Adrenal gland (tissue), 12 donors: ENCODE data around the gene ZBTB8B. TPM values are rescaled to one million over a fixed set of nuclear protein-coding genes. Genes with fewer than 3 reads are reported as not detected.
A peak's percentile ranks its signal among the peaks of the same experiment; 100 is the strongest.
"Not testable (repeated sequence)": the region's sequence is repeated elsewhere in the genome, so short reads cannot be mapped to it uniquely, and the experiment has no call there.

Experiments
- DNase-seq, 7 donors: peaks; one replicate each; pipeline ENCODE4 v3.0.0-alpha.2; 2019 to 2020
- H3K27ac ChIP-seq, 5 donors: fragments of 200-600 bp; sonication (generic) in 4 of 5; 1 replicate in 3 of 5; 2 replicates in 2 of 5; pipeline versions ENCODE4 v1.5.1 to v1.8.0; 2016 to 2020; ENCODE audit warnings: mild to moderate bottlenecking in 1 of 5
- H3K27me3 ChIP-seq: fragments of 200-600 bp; 2 replicates; pipeline ENCODE4 v1.8.0; 2021
- H3K36me3 ChIP-seq, 2 donors: fragments of 200-600 bp; replicated peaks in 1 of 2; 1 replicate in 1 of 2; 2 replicates in 1 of 2; pipeline versions ENCODE4 v1.5.1 to v1.8.0; 2018 to 2022
- H3K4me1 ChIP-seq, 2 donors: fragments of 200-600 bp; replicated peaks in 1 of 2; 1 replicate in 1 of 2; 2 replicates in 1 of 2; pipeline versions ENCODE4 v1.5.1 to v1.8.0; 2018 to 2021
- H3K4me3 ChIP-seq, 4 donors: fragments of 200-600 bp; sonication (generic) in 3 of 4; one replicate each; pipeline ENCODE4 v1.5.1; 2016 to 2018
- H3K9me3 ChIP-seq, 3 donors: fragments of 200-600 bp; sonication (generic) in 1 of 3; replicated peaks in 1 of 3; 1 replicate in 2 of 3; 2 replicates in 1 of 3; pipeline versions ENCODE4 v1.5.1 to v1.8.0; 2016 to 2021
- POLR2A ChIP-seq, 2 donors: fragments of 450-650 bp; IDR thresholded peaks; one replicate each; pipeline ENCODE4 v1.6.1; 2017; ENCODE audit warnings: antibody characterized with exemption in 2 of 2, mild to moderate bottlenecking in 2 of 2, moderate library complexity in 1 of 2
- WGBS, 4 donors: extraction: QIAGEN DNeasy Blood & Tissue Kit in 2 of 4; methylation state at CpG; one replicate each; pipeline versions ENCODE4 v1.1.5 to v1.1.7; 2013 to 2017; 5-methylcytosine and 5-hydroxymethylcytosine counted together
- intact Hi-C, 2 donors: fragments of 100-400 bp; cut with DNase I; formaldehyde crosslinking; loops; one replicate each; pipeline versions ENCODE4 v1.14.1 to v1.15.0; 2022 to 2023
- polyA plus RNA-seq, 3 donors: library from polyadenylated mRNA; stranded (reverse); fragments of 200-250 nt in 2 of 3; fragments of 350-450 nt in 1 of 3; fragmentation: Illumina TruSeq in 1 of 3; extraction: RNeasy Lipid Tissue Mini Kit (QIAGEN cat#74804) in 1 of 3; gene quantifications; one replicate each; pipeline ENCODE4 v1.2.3, GENCODE V29; 2013 to 2014
- total RNA-seq, 9 donors: library from RNA; depleted of rRNA in 4 of 9; stranded (reverse); fragments of >200 nt in 4 of 9; fragments of 120-200 nt in 1 of 9; fragmentation: NEBNext Ultra II Directional in 1 of 9; extraction: Animal tissue kit (Norgen Biotek cat#: 25700) in 1 of 9; gene quantifications; one replicate each; pipeline versions ENCODE4 v1.1.0 to v1.2.4, GENCODE V29; 2013 to 2023
- TF ChIP-seq, protein P1 (sequence below), 6 experiments: fragments of 450-650 bp in 4 of 6; fragments of 200-600 bp in 2 of 6; sonication (generic) in 1 of 6; IDR thresholded peaks; 1 replicate in 5 of 6; 2 replicates in 1 of 6; pipeline versions ENCODE4 v1.5.1 to v1.8.0; 2016 to 2021; ENCODE audit warnings: antibody characterized with exemption in 6 of 6, mild to moderate bottlenecking in 2 of 6, moderate library complexity in 1 of 6
- donor health status: healthy with polysubstance abuse.
- donor health status: Bipolar disorder and iron deficiency.
- donor health status: DM: yes; HTN: yes; CAD: no.
- donor health status: DM: no; HTN: no; CAD: no.
- donor health status: DM: no; HTN: no; CAD: no.
- donor health status: DM: yes; HTN: yes; CAD: no.

The ZBTB8B gene
- total and polyA plus RNA-seq, 12 donors = under 0.01 to 0.89 (median 0.09) TPM; not detected in 2

- no peaks in the 10 kb centered on the region for H3K9me3 ChIP-seq
- WGBS, 4 donors = 20 to 30% (median 28%) methylated on average over 13 of the region's 13 CpGs
- no peaks in the 10 kb centered on the region for H3K4me1 ChIP-seq
- H3K4me3 ChIP-seq = peak overlapping the region in 1 of 4 donors; percentile 34
- intact Hi-C loops = no loop called here
- no peaks in the 10 kb centered on the region for H3K36me3 ChIP-seq
- peak in 1 of 7 donors; percentile 5 for DNase-seq
- H3K27me3 ChIP-seq = no peaks in the 10 kb centered on the region
- TF ChIP-seq, protein P1, sequence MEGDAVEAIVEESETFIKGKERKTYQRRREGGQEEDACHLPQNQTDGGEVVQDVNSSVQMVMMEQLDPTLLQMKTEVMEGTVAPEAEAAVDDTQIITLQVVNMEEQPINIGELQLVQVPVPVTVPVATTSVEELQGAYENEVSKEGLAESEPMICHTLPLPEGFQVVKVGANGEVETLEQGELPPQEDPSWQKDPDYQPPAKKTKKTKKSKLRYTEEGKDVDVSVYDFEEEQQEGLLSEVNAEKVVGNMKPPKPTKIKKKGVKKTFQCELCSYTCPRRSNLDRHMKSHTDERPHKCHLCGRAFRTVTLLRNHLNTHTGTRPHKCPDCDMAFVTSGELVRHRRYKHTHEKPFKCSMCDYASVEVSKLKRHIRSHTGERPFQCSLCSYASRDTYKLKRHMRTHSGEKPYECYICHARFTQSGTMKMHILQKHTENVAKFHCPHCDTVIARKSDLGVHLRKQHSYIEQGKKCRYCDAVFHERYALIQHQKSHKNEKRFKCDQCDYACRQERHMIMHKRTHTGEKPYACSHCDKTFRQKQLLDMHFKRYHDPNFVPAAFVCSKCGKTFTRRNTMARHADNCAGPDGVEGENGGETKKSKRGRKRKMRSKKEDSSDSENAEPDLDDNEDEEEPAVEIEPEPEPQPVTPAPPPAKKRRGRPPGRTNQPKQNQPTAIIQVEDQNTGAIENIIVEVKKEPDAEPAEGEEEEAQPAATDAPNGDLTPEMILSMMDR (IDR thresholded peaks at IDR 0.05) = no peak
- no peak for TF ChIP-seq POLR2A (IDR thresholded peaks at IDR 0.05)
- no peak overlapping the region for H3K27ac ChIP-seq
Observed at GRCh38 chr1:32447469-32448185, 17.2 kb upstream of the ZBTB8B start.

- peak overlapping the region in 1 of 4 donors; percentile 34 for H3K4me3 ChIP-seq
- intact Hi-C loops, H3K27me3 ChIP-seq, H3K9me3 ChIP-seq, H3K4me1 ChIP-seq, H3K36me3 ChIP-seq, H3K27ac ChIP-seq: not testable (repeated sequence)
- TF ChIP-seq, protein P1 (IDR thresholded peaks at IDR 0.05) = peak; percentile 70 to 91 (median 85)
- DNase-seq = peak; percentile 74 to 91 (median 83)
- WGBS, 4 donors = 36 to 53% (median 44%) methylated on average over 10 to 12 of the region's 12 CpGs
Observed at GRCh38 chr1:32448186-32448772, 16.6 kb upstream of the ZBTB8B start.

- intact Hi-C loops = no loop called here
- Histone ChIP-seq H3K27me3 (no peaks in the 10 kb centered on the region), H3K27ac (no peak overlapping the region), H3K36me3 (no peaks in the 10 kb centered on the region), H3K9me3 (no peaks in the 10 kb centered on the region), H3K4me3 (no peak overlapping the region), H3K4me1 (no peaks in the 10 kb centered on the region)
- 77 to 81% (median 79%) methylated on average over 12 of the region's 12 CpGs for WGBS, 4 donors
- DNase-seq = peak in 2 of 7 donors; percentile 8 to 34
- TF ChIP-seq, protein P1 (IDR thresholded peaks at IDR 0.05) = no peak
- no peak for TF ChIP-seq POLR2A (IDR thresholded peaks at IDR 0.05)
Observed at GRCh38 chr1:32448773-32449456, 16.0 kb upstream of the ZBTB8B start.

- H3K9me3 ChIP-seq, H3K27me3 ChIP-seq, H3K4me1 ChIP-seq, intact Hi-C loops, H3K4me3 ChIP-seq, H3K36me3 ChIP-seq, DNase-seq, H3K27ac ChIP-seq: not testable (repeated sequence)
- 91 to 98% (median 95%) methylated on average over 5 of the region's 5 CpGs for WGBS, 4 donors
Observed at GRCh38 chr1:32449457-32449831, 15.4 kb upstream of the ZBTB8B start.
